Measurements from ENCODE around the gene TMEM132D.

TMEM132D gene

GRCh38 chr12:129527506-129527905 lies 376.3 kb downstream of the TMEM132D start:
- DNase-seq: no peak

DNA sequence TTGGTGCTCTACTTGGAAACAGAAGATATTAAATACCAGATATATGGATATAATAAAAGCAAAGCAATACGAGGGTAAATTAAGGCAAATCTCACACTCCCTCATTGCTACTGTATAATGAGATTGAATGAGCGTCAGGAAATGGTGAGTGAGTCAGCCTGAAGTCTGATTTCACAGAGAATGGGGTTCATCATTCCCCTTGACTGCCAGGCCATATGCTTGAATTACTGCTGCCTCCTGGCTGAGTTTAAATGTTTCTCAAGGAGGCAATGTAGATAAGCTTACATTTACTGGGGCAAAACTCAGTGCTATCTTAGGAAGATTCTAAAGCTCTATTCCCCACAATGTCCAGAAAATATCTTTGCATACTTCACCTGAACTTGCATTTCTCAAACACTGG lies 380.2 kb downstream of the TMEM132D start:
- DNase-seq: no peak

DNA sequence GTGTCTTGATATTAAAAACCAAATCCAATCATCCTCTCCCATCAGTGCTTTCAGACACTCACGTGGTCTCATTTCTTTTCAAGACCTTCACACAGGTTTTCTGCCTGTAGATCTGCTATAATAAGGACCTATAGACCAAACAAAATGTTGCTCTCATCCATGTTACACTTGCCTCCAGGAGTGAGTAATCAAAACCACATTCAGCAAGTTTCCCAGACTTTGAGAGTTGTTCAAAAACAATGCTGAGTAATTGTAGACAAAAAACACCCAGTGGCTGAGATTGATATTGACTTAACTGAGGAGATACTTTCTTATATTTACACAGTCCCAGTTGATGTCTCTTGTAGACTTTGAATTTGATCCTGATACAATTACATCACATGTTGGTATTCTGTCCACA lies 383.1 kb downstream of the TMEM132D start:
- no peak for DNase-seq

- no peak for DNase-seq
Observed at GRCh38 chr12:129503802-129504201, 400.0 kb downstream of the TMEM132D start.

- no peak for DNase-seq
Observed at GRCh38 chr12:129496226-129496625, 407.6 kb downstream of the TMEM132D start.

DNA sequence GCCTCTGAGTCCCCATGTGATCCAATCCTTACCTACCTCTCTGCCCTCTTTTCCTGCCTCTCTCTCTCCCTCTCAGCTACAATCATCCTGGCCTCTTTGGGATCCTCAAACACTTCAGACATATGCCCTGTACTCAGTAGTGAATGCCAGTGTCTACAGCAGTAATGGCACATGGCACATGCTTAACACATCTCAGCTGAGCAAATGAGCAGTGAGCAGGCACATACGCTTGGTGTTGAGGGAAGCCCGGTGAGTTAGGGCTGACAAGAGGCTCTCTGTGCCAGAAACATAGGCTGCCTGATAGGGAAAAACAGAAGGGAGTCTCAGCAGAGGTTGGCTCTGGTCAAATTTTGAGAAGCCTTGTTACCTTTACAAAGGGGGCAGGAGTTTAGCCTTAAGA lies 409.1 kb downstream of the TMEM132D start:
- DNase-seq: no peak

DNA sequence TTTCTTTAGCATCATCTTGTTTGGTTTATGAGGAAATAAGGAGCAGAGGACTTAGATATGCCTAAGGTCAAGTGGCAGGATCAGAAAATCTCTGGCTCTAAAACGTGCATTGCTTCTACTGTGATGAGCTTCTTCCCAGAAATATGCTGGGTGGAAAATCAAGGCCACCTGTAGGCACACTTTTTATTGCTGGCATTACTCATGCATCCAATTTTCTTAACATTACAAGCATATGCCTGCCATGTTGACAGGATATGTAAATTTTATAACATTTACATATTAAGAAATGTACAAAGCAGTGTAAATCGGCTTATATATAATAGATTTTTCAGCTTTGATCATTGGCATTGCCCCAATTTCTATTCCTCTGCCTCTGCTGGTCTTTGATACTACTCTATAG lies 409.6 kb downstream of the TMEM132D start:
- no peak for DNase-seq

- DNase-seq: no peak
Observed at GRCh38 chr12:129489100-129489676, 414.6 kb downstream of the TMEM132D start.

DNA sequence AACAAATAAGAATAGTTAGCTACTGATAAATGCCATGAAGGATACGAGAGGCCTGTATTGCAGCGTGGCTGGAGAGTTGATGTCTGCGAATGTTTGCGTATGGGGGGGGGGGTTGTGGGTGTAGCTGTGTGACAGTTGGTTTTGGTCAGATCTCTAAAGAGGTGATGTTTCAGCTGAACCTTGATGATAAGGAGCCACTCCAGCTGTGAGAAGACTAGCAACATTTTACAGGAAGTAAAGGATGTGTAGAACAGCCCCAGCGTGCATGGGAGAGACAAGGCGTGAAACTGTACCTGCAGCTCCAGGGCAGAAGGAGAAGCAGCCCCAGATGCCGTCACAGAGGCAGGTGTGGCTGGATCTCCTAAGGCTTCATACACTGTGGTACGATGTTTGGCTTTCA lies 416.9 kb downstream of the TMEM132D start:
- no peak for DNase-seq

GRCh38 chr12:129483111-129483893 lies 420.5 kb downstream of the TMEM132D start:
- DNase-seq: no peak

GRCh38 chr12:129481921-129482320 lies 421.9 kb downstream of the TMEM132D start:
- DNase-seq: no peak

GRCh38 chr12:129470196-129470595 lies 433.6 kb downstream of the TMEM132D start:
- no peak for DNase-seq

DNA sequence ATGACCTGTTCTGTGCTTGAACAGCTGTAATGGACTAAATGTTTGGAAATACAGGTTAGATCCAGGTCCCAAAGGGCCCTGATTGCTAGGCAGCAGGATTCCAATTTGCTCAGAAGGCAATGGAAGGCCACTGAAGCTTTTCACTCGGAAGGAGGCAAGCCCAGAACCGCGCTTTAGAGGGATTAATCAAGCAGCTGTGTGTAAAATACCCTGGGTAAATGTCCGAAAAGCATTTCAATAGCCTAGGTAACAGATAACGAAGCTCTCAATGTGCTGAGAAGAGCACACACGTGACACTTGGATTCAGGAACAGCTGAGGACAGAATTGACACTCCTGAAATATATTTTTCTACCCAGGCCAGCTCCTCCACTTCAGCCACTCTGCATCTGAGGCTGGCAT lies 436.1 kb downstream of the TMEM132D start:
- DNase-seq: no peak

DNA sequence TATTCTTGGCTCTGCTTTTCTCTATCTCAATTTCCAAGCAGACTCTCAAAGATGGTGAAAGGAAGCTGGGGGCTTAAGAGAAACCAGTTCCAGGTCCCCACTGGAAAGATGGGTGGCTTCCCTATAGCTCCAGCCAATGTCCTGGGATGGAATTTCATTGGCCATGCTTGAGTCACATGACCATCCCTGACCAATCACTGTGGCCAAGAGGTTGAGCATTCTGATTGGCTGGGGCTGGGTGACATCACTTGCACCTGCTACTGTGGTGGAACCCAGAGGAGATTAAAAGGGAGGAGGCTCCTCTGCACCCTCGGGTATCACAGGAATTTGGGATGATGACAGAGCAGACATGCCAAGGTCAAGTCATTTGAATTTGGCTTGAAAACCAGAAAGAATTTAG lies 436.5 kb downstream of the TMEM132D start:
- no peak for DNase-seq

- DNase-seq: no peak
Observed at GRCh38 chr12:129466499-129466898, 437.3 kb downstream of the TMEM132D start.

DNA sequence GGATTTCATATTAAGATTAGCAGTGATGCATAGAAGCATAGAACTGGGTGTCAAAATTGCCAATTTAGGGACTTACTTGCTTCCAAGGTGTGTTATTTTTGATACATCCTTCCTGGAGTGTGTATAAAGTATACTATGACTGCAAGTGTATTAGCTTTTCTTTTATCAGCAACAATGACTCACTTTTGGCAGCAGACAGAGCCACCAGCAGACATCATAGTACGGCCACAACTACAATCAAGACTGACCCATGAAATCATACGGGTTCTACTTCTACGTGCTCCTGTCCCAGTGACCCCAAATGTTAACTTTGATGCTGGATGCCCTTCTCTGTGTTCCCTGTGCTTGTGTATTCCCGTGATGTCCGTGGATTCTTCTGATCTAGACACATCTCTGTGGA lies 443.9 kb downstream of the TMEM132D start:
- DNase-seq: no peak

DNA sequence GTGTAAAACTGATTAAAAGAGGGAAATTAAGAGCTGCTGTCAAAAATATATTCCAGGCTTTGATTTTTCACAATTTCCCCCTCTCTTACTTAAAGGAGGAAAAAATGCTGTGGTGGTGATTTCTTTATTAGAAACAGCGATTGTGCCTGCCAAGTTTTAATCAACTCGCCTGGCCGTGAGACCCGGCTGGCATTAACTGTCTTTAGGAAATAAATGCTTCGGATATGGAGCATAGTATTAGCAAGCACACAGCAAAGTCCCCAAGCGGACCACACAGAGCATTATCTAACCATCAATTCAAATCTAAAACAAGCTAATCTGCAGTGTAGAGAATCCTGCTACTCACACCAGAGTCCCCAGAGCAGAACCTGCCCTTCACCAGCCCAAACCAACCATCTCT lies 457.1 kb downstream of the TMEM132D start:
- DNase-seq: no peak

GRCh38 chr12:129440278-129440677 lies 463.5 kb downstream of the TMEM132D start:
- DNase-seq: no peak

DNA sequence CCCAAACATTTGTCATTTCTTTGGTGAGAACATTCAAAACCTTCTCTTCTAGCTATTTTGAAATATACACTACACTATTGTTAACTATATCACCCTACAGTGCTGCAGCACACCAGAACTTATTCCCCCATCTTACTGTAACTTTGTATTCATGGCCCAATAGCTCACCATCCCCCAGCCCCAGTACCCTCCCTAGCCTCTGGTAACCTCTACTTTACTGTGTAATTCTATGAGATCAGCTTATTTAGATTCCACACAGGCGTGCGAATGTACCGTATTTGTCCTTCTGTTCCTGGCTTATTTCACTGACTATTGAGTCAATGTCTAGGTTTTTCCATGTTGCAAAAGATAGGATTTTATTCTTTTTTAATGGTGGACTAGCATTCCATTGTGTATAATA lies 469.0 kb downstream of the TMEM132D start:
- no peak for DNase-seq

GRCh38 chr12:129428240-129428936 lies 475.4 kb downstream of the TMEM132D start:
- no peak for DNase-seq

DNA sequence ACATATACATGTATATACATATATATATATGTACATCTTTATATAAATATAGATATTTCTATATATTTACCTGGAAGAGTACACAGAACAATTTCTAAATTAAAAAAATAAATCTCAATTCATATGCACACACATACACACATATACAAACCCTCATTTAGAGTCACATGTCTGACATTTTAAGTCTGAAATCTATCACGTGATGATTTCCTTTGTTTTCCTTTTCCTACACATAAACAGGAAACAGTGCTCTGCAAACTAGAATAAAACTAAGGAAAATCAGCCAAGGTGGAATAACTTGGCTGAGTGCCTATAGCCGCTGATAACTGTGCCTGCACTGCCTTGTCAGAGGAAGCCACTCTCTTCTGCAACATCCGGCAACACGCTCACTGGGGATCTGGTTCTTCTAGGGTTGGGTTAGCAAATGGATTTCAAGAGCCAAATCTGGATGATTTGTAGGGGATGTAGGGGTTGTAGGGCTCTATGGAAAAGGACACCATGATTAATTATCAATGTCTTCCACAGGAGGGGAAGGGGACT lies 480.7 kb downstream of the TMEM132D start:
- DNase-seq: no peak

GRCh38 chr12:129413295-129413694 lies 490.5 kb downstream of the TMEM132D start:
- DNase-seq: no peak

DNA sequence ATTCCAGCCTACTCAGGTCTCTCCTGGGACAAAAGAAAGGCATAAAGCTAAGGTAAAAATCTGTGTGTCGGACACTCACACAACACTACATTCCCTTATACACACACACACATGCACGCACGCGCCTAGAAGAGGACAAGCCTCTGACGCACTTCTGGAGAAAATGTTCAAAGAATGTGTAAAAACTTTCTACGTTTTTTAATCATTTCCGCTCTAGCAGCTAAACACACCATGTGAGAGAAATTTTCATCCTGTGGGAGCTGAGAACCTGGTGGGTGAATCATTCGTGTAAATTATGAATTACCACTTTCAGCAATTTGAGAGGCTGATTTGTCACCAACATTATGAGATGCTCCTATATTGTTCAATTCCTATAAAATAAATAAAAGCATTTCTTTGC lies 494.5 kb downstream of the TMEM132D start:
- no peak for DNase-seq

DNA sequence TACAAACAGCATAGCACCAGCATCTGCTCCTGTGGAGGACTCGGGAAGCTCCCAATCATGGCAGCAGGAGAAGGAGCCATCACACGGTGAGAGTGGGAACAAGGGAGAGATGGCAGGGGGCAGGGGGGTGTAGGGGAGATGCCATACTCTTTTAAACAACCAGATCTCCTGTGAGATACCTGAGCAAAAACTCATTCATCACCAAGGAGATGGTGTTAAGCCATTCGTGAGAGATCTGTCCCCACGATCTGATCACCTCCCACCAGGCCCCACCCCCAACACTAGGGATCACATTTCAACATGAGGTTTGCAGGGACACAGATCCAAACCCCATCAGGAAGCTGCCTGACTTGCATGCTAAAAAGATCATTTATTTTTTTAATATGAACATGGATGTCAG lies 499.3 kb downstream of the TMEM132D start:
- DNase-seq: no peak
